B cell (primary cell): ENCODE data around the gene PON3.

Experiments used
- CTCF ChIP-seq: fragments of 200-600 bp; IDR thresholded peaks from one replicate; pipeline ENCODE4 v1.8.0; 2022; ENCODE audit warnings: antibody characterized with exemption, mild to moderate bottlenecking
- EZH2 ChIP-seq: IDR thresholded peaks from 2 replicates; pipeline ENCODE4 v1.6.1; 2012; ENCODE audit warnings: borderline replicate concordance, low read depth, mild to moderate bottlenecking, moderate library complexity, low read length; ENCODE audit not compliant: insufficient read depth, poor library complexity, severe bottlenecking

- TF ChIP-seq CTCF (no peak), EZH2 (no peak)
These were observed 28.6 kb downstream of the PON3 start for GRCh38 chr7:95367606-95368005.
